ENCODE results near the gene DBH. TPM values are rescaled to one million over a fixed set of nuclear protein-coding genes. Genes with fewer than 3 reads are reported as not detected.

Gene DBH
- total RNA-seq, 1 experiment from 2014 or later, result not detected

DNA sequence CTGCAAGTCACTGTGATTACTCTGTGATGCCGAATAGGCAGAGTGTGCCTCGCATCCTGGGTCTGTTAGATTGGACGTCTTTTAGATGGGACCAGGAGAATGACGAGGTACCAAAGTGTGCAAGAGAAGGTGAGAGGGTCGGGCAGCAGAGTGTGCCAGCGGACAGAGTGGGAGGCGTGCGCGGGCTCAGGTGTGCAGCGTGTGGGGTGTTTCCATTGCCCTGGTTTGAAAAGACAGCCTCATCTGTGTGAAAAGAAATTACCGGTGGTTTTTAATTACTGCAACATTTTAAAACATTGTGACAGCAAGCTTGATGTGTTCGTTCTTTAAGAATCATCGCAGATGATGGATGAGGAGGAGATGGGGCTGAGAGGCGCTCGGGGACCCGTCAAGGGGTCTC, 22.7 kb upstream of the DBH start:
- no peak overlapping the region for H3K4me3 Mint-ChIP-seq (ENCODE audit: unreplicated experiment)
- DNase-seq (ENCODE audit: unreplicated experiment), result no peak
- TF ChIP-seq CTCF (IDR thresholded peaks at IDR 0.05; ENCODE audit: unreplicated experiment), result no peak
- ChIA-PET POLR2A (no interaction called here), CTCF (no interaction called here)
- no peaks in the 10 kb centered on the region for H3K36me3 Mint-ChIP-seq (ENCODE audit: insufficient read depth, unreplicated experiment)
- no TSS peak for BruUV-seq (replicated peaks)
- H3K4me1 Mint-ChIP-seq (ENCODE audit: insufficient read depth, unreplicated experiment), result no peaks in the 10 kb centered on the region
- no peak overlapping the region for H3K27ac Mint-ChIP-seq (ENCODE audit: low read depth, unreplicated experiment)
- intact Hi-C loops (cut with micrococcal nuclease), result no loop called here
- no peaks in the 10 kb centered on the region for H3K9me3 Mint-ChIP-seq (ENCODE audit: unreplicated experiment)
- peaks cover 84% of the 10 kb centered on the region for H3K27me3 Mint-ChIP-seq (ENCODE audit: insufficient read depth, unreplicated experiment)

DNA sequence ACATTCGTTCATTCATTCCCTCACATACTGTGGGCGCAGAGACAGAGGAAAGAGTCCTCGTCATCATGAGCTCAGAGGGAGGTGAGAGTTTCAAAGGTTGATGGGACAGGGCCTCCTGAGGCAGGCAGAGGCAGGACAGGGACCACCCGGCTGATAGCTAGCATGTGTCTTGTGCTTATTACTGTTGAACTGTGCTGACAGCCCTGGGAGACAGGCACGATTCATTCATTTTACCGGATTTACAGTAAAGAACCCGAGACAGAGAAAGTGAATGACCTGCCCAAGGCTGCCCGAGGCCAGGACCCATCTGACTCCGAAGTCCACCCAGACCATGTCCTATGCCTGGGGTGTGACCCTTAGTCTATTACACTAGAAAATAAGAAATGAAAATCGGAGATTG, 22.1 kb upstream of the DBH start:
- no peak overlapping the region for H3K4me3 Mint-ChIP-seq (ENCODE audit: unreplicated experiment)
- peaks cover 87% of the 10 kb centered on the region for H3K27me3 Mint-ChIP-seq (ENCODE audit: insufficient read depth, unreplicated experiment)
- no peaks in the 10 kb centered on the region for H3K4me1 Mint-ChIP-seq (ENCODE audit: insufficient read depth, unreplicated experiment)
- no peak overlapping the region for H3K27ac Mint-ChIP-seq (ENCODE audit: low read depth, unreplicated experiment)
- intact Hi-C loops (cut with micrococcal nuclease), result no loop called here
- ChIA-PET CTCF (no interaction called here), POLR2A (no interaction called here)
- H3K36me3 Mint-ChIP-seq (ENCODE audit: insufficient read depth, unreplicated experiment), result no peaks in the 10 kb centered on the region
- no TSS peak for BruUV-seq (replicated peaks)
- H3K9me3 Mint-ChIP-seq (ENCODE audit: unreplicated experiment), result no peaks in the 10 kb centered on the region
- no peak for TF ChIP-seq CTCF (IDR thresholded peaks at IDR 0.05; ENCODE audit: unreplicated experiment)
- no peak for DNase-seq (ENCODE audit: unreplicated experiment)

GRCh38 chr9:133614678-133615077, 21.5 kb upstream of the DBH start:
- no peaks in the 10 kb centered on the region for H3K4me1 Mint-ChIP-seq (ENCODE audit: insufficient read depth, unreplicated experiment)
- BruUV-seq (replicated peaks), result no TSS peak
- intact Hi-C loops (cut with micrococcal nuclease), result no loop called here
- H3K27me3 Mint-ChIP-seq (ENCODE audit: insufficient read depth, unreplicated experiment), result peaks cover 90% of the 10 kb centered on the region
- no peak for DNase-seq (ENCODE audit: unreplicated experiment)
- H3K9me3 Mint-ChIP-seq (ENCODE audit: unreplicated experiment), result no peaks in the 10 kb centered on the region
- H3K36me3 Mint-ChIP-seq (ENCODE audit: insufficient read depth, unreplicated experiment), result no peaks in the 10 kb centered on the region
- no peak for TF ChIP-seq CTCF (IDR thresholded peaks at IDR 0.05; ENCODE audit: unreplicated experiment)
- no peak overlapping the region for H3K4me3 Mint-ChIP-seq (ENCODE audit: unreplicated experiment)
- CTCF ChIA-PET, result no interaction called here
- POLR2A ChIA-PET, result no interaction called here
- H3K27ac Mint-ChIP-seq (ENCODE audit: low read depth, unreplicated experiment), result no peak overlapping the region

GRCh38 chr9:133615186-133615585, 21.0 kb upstream of the DBH start:
- TF ChIP-seq CTCF (IDR thresholded peaks at IDR 0.05; ENCODE audit: unreplicated experiment), result no peak
- peaks cover 90% of the 10 kb centered on the region for H3K27me3 Mint-ChIP-seq (ENCODE audit: insufficient read depth, unreplicated experiment)
- no peak overlapping the region for H3K27ac Mint-ChIP-seq (ENCODE audit: low read depth, unreplicated experiment)
- H3K9me3 Mint-ChIP-seq (ENCODE audit: unreplicated experiment), result no peaks in the 10 kb centered on the region
- no TSS peak for BruUV-seq (replicated peaks)
- no peak overlapping the region for H3K4me3 Mint-ChIP-seq (ENCODE audit: unreplicated experiment)
- no peaks in the 10 kb centered on the region for H3K36me3 Mint-ChIP-seq (ENCODE audit: insufficient read depth, unreplicated experiment)
- intact Hi-C loops (cut with micrococcal nuclease), result no loop called here
- ChIA-PET CTCF (interaction anchor here (0.7 kb wide), 1 partner anchor 65 kb away, joined by 3 read pairs; no protein-coding TSS in a partner anchor), POLR2A (no interaction called here)
- H3K4me1 Mint-ChIP-seq (ENCODE audit: insufficient read depth, unreplicated experiment), result no peaks in the 10 kb centered on the region
- no peak for DNase-seq (ENCODE audit: unreplicated experiment)

Measured in MCF 10A (cell line).